HG03175 (cell line): ENCODE measurements around the gene TAS2R31.

Experiments
- ATAC-seq: cut with Tn5 transposase; IDR thresholded peaks from one replicate; pipeline ENCODE4 v1.9.1; 2021; ENCODE audit warnings: mild to moderate bottlenecking, moderate library complexity; ENCODE audit not compliant: unreplicated experiment

TAS2R31 gene

GRCh38 chr12:11014234-11014633 is 17.0 kb downstream of the TAS2R31 start:
- ATAC-seq, result no peak

- ATAC-seq, result no peak
Observed at GRCh38 chr12:11007608-11008007, 23.6 kb downstream of the TAS2R31 start.

GRCh38 chr12:10998204-10998603 is 33.0 kb downstream of the TAS2R31 start, which contains the start of gene TAS2R20:
TSS of gene TAS2R20 (minus strand) at chr12:10998304. CDS start at chr12:10997875, 429 bp downstream.
- ATAC-seq, result no peak

- no peak for ATAC-seq
Observed at GRCh38 chr12:10994307-10994706, 36.9 kb downstream of the TAS2R31 start.

DNA sequence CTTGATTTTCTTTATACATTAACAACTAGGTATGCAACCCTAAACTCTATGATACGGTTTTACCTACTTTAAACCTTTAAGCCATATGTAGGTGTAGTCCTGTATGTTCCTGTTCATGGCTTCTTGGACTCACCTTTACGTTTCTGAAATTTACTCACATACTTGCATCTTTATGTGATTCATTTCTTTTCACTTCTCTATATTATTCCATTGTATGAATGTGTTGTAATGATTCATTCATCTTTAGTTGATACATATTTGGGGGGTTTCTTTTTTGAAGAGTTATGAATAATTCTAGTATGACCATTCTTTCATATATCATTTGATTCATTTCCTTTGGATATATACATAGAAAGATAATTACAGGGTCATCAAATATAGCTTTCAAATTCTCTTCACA is 42.1 kb downstream of the TAS2R31 start:
- ATAC-seq, result no peak

- ATAC-seq, result no peak
Observed at GRCh38 chr12:10986812-10987211, 44.4 kb downstream of the TAS2R31 start, which contains the start of gene TAS2R50. TSS of gene TAS2R50 (minus strand) at chr12:10986912. CDS start at chr12:10986860, 52 bp downstream.

DNA sequence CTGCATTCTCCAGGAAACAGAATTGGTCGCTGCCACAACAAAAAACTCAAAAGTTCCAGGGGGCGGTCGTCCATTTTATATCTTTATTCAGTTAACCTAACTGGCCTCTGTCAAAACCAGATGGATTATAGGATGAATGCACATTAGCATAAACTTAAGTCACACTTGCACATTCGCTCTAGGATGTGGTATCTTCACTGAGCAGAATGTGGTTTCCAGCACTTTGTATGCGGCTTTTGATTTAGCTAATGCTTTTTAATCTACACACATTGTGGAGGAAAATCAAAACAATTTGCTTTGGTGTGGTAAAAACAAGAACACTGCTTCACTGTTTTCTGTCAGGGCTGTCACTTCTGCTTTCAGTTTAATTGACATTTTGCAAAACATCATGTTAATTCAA is 49.0 kb downstream of the TAS2R31 start:
- no peak for ATAC-seq
